GM08714 (cell line): Measurements from ENCODE around the gene MMRN2.

Experiments
- H3K4me3 ChIP-seq: fragments of 200-500 bp; sonication (Bioruptor generic); 2 replicates; pipeline ENCODE4 v1.5.1; 2014; ENCODE audit warnings: mild to moderate bottlenecking, low read length, inconsistent platforms
- ZNF274 ChIP-seq: IDR thresholded peaks from 2 replicates; pipeline ENCODE4 v1.6.1; 2012; ENCODE audit warnings: mild to moderate bottlenecking, low read depth, low read length

MMRN2 gene

DNA sequence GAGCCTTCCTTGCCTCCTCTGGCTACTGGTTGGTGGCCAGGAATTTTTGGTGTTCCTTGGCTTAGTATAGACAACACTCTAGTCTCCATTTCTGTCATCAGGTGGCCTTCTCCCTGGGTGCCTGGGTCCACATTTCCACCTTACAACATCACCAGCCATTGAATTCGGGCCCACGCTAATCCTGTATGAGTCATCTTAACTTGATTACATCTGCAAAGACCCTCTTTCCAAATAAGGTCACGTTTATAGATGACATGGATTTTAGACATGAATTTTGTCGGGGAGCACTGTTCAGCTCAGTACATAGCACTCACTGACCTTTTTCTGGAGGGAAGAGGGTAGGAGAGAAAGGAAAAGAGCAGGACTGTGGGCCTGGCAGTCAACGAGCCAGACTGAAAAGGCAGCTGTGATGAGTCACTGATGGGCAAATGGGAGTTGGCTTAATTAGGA lies 39.4 kb downstream of the MMRN2 start:
- H3K4me3 ChIP-seq, result no peak overlapping the region
- no peak for TF ChIP-seq ZNF274

GRCh38 chr10:86914734-86915133 lies 42.7 kb downstream of the MMRN2 start:
- no peak for TF ChIP-seq ZNF274
- no peak overlapping the region for H3K4me3 ChIP-seq

DNA sequence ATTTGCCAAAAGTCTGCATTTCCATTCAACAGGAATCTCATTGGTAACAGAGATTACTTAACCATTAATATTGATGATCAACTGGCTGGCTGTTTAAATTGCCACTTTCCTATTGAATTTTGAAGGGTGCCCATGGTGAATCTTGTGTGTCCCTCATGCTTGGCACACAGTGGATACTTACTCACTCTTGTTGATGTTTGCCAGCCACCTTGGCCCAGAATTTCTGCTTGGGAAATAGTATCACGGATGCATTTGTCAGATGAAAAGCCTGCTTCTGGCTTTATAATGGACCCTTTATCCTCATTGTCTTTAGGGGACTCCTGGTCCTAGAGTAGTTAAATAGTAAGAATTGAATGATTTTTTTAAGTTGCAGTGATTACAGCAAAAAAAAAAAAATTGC lies 52.0 kb downstream of the MMRN2 start:
- no peak for TF ChIP-seq ZNF274
- no peak overlapping the region for H3K4me3 ChIP-seq

DNA sequence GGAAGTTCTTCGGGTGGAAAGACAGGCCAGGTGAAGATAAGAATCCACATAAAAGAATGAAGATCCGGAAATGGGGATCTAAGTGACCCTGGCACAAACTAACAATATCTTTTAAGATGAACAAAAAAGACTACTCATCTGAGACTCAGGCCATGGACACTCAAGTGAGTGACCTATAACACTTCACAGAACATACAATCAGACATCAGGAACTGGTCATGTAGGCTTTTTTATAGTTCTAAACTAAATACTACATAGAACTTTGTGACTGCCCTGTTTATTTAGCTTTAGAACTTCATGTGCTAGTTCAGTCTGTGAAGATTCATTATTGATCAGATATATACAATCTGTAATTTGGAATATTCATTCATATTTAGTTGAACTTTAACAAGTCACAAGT lies 52.8 kb downstream of the MMRN2 start:
- no peak for TF ChIP-seq ZNF274
- H3K4me3 ChIP-seq, result no peak overlapping the region

GRCh38 chr10:86900955-86901354 lies 56.5 kb downstream of the MMRN2 start:
- TF ChIP-seq ZNF274, result no peak
- no peak overlapping the region for H3K4me3 ChIP-seq

DNA sequence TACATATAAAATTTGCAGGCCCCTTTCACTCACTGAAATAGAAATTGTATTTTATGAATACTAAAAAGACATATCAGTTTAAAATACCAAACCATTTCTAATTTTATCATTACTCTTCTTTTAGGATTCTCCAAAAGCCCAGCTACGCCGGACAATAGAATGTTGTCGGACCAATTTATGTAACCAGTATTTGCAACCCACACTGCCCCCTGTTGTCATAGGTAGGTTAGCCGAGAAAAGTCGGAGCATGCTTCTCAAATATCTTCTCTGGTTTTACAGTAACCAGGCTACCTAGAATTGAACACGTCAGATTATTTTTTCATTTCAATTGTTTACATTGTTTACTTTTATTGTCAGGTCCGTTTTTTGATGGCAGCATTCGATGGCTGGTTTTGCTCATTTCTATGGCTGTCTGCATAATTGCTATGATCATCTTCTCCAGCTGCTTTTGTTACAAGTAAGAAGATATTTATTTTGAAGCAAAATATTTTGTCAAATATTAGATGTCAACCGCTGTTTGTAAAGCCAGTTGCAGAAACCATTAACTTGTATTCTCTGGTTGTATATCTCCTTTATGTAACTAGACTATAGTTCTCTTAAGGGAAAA lies 57.6 kb downstream of the MMRN2 start:
- H3K4me3 ChIP-seq, result no peak overlapping the region
- TF ChIP-seq ZNF274, result no peak

DNA sequence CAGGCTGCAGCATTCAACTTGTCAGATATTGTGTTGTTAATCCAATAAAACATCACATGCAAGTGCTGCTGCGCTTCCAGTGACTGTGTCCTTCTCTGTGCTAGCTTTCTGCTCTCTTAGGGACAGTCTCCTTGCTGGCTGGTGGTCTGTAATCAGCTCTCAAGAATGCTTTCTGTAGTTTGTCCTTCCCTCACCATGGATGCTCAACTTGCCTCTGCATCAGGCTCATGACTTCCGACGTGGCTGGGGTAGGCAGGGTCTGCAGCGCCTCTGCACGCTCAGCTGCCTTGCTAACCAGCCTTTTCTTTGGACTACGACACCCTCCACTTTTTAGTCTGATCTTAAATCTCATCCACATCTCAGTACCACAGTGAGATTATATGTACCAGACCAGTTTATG lies 58.3 kb downstream of the MMRN2 start:
- no peak for TF ChIP-seq ZNF274
- no peak overlapping the region for H3K4me3 ChIP-seq

DNA sequence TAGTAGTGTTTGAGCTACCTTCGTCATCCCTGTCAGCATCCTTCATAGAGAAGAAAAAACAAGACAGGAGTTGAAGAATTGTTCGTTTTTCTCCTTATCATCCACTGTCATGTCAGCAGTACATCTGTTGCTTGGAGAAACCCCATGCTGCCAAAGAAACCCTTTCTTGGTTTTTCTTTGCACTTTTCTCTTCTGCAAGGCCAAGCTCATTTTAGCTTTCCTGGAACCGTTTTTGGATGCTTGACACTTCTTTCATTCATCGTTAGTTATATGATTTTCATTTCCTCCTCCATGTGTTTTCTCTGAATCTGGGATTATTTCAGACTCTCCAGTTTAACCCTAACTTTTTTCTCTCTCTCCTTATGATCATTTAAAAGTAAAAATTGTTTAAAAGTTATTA lies 58.9 kb downstream of the MMRN2 start:
- H3K4me3 ChIP-seq, result no peak overlapping the region
- TF ChIP-seq ZNF274, result no peak

DNA sequence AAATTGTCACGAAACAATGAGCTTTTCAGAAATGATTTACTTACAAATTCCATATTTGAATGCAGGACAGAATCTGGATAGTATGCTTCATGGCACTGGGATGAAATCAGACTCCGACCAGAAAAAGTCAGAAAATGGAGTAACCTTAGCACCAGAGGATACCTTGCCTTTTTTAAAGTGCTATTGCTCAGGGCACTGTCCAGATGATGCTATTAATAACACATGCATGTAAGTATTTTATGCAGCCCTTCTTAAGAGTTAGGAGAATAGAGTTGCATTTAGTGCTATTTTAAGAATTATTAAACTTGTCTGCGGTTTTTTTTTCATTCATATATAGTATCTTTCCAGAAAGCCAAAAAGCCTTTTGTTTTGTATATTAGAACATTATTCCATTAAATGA lies 67.4 kb downstream of the MMRN2 start:
- TF ChIP-seq ZNF274, result no peak
- H3K4me3 ChIP-seq, result no peak overlapping the region

DNA sequence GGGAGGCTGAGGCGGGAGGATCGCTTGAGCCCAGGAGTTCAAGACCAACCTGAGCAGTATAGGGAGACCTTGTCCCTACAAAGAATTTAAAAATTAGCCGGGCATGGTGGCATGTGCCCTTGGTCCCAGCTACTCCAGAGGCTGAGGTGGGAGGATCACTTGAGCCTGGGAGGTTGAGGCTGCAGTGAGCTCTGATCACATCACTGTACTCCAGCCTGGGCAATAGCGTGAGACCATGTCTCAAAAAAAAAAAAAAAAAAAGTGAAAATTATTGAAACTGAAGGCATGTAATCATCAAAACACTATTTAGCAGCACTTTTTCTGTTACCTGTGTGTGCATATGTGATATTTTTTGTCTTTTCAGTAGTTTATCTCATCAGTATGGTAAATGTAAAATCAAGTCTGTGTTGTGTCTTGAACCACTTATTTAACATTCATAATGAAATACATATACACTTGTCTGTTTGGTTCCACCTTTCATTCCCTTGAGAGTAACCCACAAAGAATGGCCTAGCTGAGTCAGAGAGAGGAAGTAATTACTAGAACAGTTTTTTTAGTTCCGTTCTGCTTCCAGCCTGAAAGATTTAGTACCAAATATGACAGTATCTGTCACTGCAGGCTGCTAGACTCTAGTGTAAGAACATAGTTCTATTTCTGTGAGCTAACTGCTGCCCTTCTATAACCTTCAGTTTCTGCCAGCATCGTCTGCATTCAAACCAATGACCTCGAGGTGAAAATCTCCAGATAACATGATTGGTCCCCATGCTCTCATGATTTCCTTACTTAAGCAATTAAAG lies 68.6 kb downstream of the MMRN2 start:
- no peak for TF ChIP-seq ZNF274
- no peak overlapping the region for H3K4me3 ChIP-seq
